Activated CD8-positive, alpha-beta T cell treated with anti-CD3 and anti-CD28 coated beads for 36 hours (primary cell): ENCODE measurements around the gene FDPS. TPM values are rescaled to one million over a fixed set of nuclear protein-coding genes. Genes with fewer than 3 reads are reported as not detected.

Experiments
- ATAC-seq: fragments of 200-7000 bp; cut with Tn5 transposase; one replicate; pipeline ENCODE4 v1.10.0; 2021; ENCODE audit warnings: mild to moderate bottlenecking, moderate library complexity
- CTCF ChIA-PET: fragments of 350-600 bp; sonication (Branson Sonifier 250); formaldehyde crosslinking; loops from one replicate; lab custom pipeline; 2021; ENCODE audit warnings: antibody characterized with exemption; lab: Charles Lee
- POLR2A ChIA-PET: fragments of 350-600 bp; sonication (Branson Sonifier 250); formaldehyde crosslinking; loops from one replicate; lab custom pipeline; 2021; ENCODE audit warnings: antibody characterized with exemption; lab: Charles Lee
- DNase-seq: peaks from one replicate; pipeline ENCODE4 v3.0.0-alpha.2; 2020
- H3K27ac Mint-ChIP-seq: one replicate; pipeline ENCODE4 v1.8.0; 2021; ENCODE audit warnings: mild to moderate bottlenecking, mixed read lengths
- H3K27me3 Mint-ChIP-seq: one replicate; pipeline ENCODE4 v1.8.0; 2021; ENCODE audit warnings: mixed read lengths
- H3K36me3 Mint-ChIP-seq: one replicate; pipeline ENCODE4 v1.8.0; 2021; ENCODE audit warnings: low read depth, mixed read lengths
- H3K4me1 Mint-ChIP-seq: one replicate; pipeline ENCODE4 v1.8.0; 2021; ENCODE audit warnings: low read depth, mixed read lengths
- H3K4me3 Mint-ChIP-seq: one replicate; pipeline ENCODE4 v1.8.0; 2021; ENCODE audit warnings: mild to moderate bottlenecking, moderate library complexity, mixed read lengths
- H3K9me3 Mint-ChIP-seq: one replicate; pipeline ENCODE4 v1.8.0; 2021; ENCODE audit warnings: mixed read lengths
- CTCF ChIP-seq: fragments of 200-600 bp; IDR thresholded peaks from one replicate; pipeline ENCODE4 v1.8.0; 2022; ENCODE audit warnings: antibody characterized with exemption, mild to moderate bottlenecking
- intact Hi-C: fragments of 100-400 bp; cut with micrococcal nuclease; formaldehyde crosslinking; loops from one replicate; pipeline ENCODE4 v1.10.0; 2022
- total RNA-seq, 2 experiments: library from RNA; stranded (reverse); gene quantifications; one replicate each; pipeline ENCODE4 v1.2.3, GENCODE V29; 2021

FDPS gene
- total RNA-seq, 2 experiments from 2014 or later = 293 to 316 TPM

- POLR2A ChIA-PET = interaction anchor here (0.9 to 4.5 kb wide), 10 partner anchors 11 to 263 kb away, joined by 3 to 37 read pairs (median 4); partner anchors contain the start of genes ENTREP3 and SCAMP3
- H3K4me3 Mint-ChIP-seq = peak overlapping the region; percentile 94
- no peak for DNase-seq
- H3K27ac Mint-ChIP-seq = peak overlapping the region; percentile 94
- CTCF ChIA-PET = interaction anchor here (0.7 to 18.9 kb wide), 9 partner anchors 9 to 319 kb away, joined by 3 to 232 read pairs (median 3); partner anchors contain the start of genes FDPS and SCAMP3
- peak; percentile 42 for ATAC-seq
- intact Hi-C loops = no loop called here
- H3K36me3 Mint-ChIP-seq = peaks cover 46% of the 10 kb centered on the region
- TF ChIP-seq CTCF = no peak
- H3K27me3 Mint-ChIP-seq = no peaks in the 10 kb centered on the region
- peaks cover 37% of the 10 kb centered on the region for H3K4me1 Mint-ChIP-seq
- no peaks in the 10 kb centered on the region for H3K9me3 Mint-ChIP-seq
Measured at GRCh38 chr1:155272466-155273342, 36.0 kb upstream of the FDPS start.

GRCh38 chr1:155273343-155274245 lies 35.1 kb upstream of the FDPS start, which contains the start of gene CLK2:
Gene CLK2, minus strand, starts transcription at chr1:155273504. Its CDS starts 2,527 bp downstream, at chr1:155270977.
- peak within 1 kb of the TSS; percentile 94 for H3K27ac Mint-ChIP-seq
- peak within 1 kb of the TSS; percentile 94 for H3K4me3 Mint-ChIP-seq
- ATAC-seq (peak; percentile 89), DNase-seq (peak; percentile 97)
- H3K36me3 Mint-ChIP-seq = peaks cover 37% of the 10 kb centered on the region
- peaks cover 43% of the 10 kb centered on the region for H3K4me1 Mint-ChIP-seq
- intact Hi-C loops = no loop called here
- CTCF ChIA-PET = interaction anchor here (0.7 to 18.9 kb wide), 7 partner anchors 15 to 318 kb away, joined by 3 to 232 read pairs (median 5); partner anchors contain the start of gene FDPS
- no peak for TF ChIP-seq CTCF
- POLR2A ChIA-PET = interaction anchor here (0.8 to 4.5 kb wide), 9 partner anchors 12 to 262 kb away, joined by 3 to 37 read pairs (median 4); partner anchors contain the start of genes ENTREP3, MTX1, SCAMP3 and THBS3
- H3K27me3 Mint-ChIP-seq = no peaks in the 10 kb centered on the region
- H3K9me3 Mint-ChIP-seq = no peaks in the 10 kb centered on the region

- CTCF ChIA-PET = interaction anchor here (0.8 to 18.9 kb wide), 9 partner anchors 10 to 65 kb away, joined by 3 to 232 read pairs (median 4); partner anchors contain the start of genes FDPS and RUSC1
- Mint-ChIP-seq H3K27ac (no peak within 1 kb of the TSS), H3K9me3 (no peaks in the 10 kb centered on the region), H3K4me3 (peak within 1 kb of the TSS; percentile 54), H3K36me3 (peaks cover 7% of the 10 kb centered on the region), H3K4me1 (peaks cover 29% of the 10 kb centered on the region), H3K27me3 (no peaks in the 10 kb centered on the region)
- POLR2A ChIA-PET = interaction anchor here (0.7 to 2.1 kb wide), 3 partner anchors 10 to 32 kb away, joined by 3 to 7 read pairs (median 3); no protein-coding TSS in a partner anchor
- intact Hi-C loops = loop anchor here (5.0 kb wide), 1 partner anchor 45 kb away; the partner anchor contains the start of gene RUSC1
- peak; percentile 96 for DNase-seq
- TF ChIP-seq CTCF = peak; percentile 73
- peak; percentile 72 for ATAC-seq
Measured at GRCh38 chr1:155277070-155277901, 31.4 kb upstream of the FDPS start, which contains the start of gene HCN3. Gene HCN3, plus strand, starts transcription at chr1:155277463. Its CDS starts 128 bp downstream, at chr1:155277591.
